Measurements from ENCODE around the gene MAN2C1.

MAN2C1 gene

GRCh38 chr15:75309711-75310110 is 58.7 kb downstream of the MAN2C1 start:
- no peak for DNase-seq (ENCODE audit: low read depth in 2 of 2)

- DNase-seq (ENCODE audit: low read depth in 2 of 2): no peak
Observed at GRCh38 chr15:75307778-75308390, 60.5 kb downstream of the MAN2C1 start.

DNA sequence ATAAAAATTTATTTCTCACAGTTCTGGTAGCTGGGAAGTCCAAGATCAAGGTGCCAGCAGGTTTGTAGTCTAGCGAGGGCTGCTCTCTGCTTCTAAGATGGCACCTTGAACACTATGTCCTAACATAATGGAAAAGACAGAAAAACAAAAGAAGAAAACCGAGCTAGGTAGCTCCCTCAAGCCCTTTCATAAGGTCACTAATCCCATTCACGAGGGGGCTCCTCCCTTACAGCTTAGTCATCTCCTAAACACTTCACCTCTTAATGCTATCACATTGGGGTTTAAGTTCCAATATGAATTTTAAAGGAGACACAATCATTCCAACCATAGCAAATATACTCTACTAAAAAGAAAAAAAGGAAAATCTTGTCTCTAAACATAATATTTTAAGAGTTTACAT is 62.2 kb downstream of the MAN2C1 start:
- no peak for DNase-seq (ENCODE audit: low read depth in 2 of 2)

Measured in fibroblast of skin of left biceps (primary cell).